Stimulated activated CD8-positive, alpha-beta memory T cell treated with anti-CD3 and anti-CD28 coated beads, Interleukin-7, amount 100 ng/mL, for 1 hour (primary cell): ENCODE data around the gene RAD51B.
"Not testable (repeated sequence)": the region's sequence is repeated elsewhere in the genome, so short reads cannot be mapped to it uniquely, and the experiment has no call there.

ENCODE experiments used
- DNase-seq, 2 donors: peaks; one replicate each; pipeline ENCODE4 v3.0.0-alpha.2; 2020; ENCODE audit warnings: low read depth in 2 of 2

RAD51B gene

DNA sequence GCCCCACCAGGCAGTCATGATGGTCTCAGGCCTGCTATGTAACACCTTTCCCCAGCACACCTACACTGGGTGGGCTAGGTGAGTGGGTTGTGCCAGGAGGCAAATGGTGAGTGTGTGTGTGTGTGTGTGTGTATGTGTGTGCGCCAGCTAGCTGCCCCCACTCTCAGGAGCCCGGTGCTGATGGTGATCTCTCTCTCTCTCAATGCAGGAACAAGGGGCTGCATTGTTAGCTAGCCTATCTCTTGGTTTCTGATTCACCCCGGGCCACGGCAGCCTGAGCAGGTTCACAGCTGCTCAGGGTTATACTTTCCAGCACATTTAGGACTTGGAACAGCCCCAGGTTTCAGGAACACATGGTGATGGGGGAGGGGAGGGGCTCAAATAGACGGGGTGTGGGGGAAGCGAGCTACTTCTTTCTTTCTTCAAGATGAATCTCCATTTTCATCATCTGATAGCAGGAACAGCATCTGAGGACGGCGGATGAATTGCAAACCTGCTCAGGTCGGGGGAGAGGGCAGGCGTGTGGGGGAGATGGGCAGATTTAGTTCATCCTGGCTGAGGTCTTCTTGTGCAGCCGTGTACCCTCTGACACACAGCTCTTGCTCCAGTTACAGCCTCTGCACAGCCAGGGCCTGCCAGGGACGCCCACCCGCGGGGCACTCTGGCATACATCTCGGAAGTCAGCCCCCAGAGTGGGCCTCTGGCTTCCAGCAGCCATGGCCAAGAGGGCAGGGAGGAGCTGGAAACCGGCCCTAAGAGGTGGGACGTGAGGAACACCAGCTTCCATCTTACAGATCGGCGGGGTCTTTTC is 835.6 kb downstream of the RAD51B start:
- no peak for DNase-seq

DNA sequence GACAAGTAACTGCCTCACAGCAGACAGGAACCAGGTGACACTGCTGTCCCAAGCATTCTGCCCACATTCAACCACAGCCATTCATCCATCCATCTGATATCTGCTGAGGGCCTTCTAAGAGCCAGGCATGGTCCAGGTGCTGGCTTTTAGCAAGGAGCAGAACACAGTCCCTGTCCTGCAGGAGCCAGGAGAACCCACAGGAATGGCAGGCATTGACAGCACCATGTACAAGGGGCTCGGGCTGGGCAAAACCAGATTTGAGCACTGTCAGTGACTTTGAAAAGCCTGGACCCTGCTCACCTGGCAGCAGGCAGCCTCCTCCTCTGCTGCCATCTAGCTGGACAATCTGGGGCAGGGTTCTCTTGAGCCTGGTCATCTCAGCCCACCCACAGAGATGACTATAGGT is 836.3 kb downstream of the RAD51B start:
- DNase-seq, result no peak

DNA sequence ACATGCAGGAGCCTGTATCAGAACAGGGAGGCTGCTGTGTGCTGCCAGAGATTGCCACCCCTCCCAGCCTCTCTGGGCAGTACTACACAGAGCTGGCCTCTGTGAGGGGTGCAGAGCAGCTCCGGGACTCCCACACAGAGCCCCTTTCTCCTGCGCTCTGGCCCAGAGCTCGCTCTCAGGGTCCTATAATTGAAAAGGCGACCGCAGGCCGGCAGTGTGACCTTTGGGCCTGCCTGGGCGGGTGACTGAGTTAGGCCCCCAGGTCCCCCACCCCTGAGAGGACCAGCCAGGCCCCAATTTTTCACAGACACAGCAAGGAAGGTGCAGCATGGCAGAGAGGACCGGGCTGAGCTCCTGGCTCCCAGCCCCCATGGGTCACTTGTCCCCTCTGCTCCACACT is 836.9 kb downstream of the RAD51B start:
- no peak for DNase-seq

DNA sequence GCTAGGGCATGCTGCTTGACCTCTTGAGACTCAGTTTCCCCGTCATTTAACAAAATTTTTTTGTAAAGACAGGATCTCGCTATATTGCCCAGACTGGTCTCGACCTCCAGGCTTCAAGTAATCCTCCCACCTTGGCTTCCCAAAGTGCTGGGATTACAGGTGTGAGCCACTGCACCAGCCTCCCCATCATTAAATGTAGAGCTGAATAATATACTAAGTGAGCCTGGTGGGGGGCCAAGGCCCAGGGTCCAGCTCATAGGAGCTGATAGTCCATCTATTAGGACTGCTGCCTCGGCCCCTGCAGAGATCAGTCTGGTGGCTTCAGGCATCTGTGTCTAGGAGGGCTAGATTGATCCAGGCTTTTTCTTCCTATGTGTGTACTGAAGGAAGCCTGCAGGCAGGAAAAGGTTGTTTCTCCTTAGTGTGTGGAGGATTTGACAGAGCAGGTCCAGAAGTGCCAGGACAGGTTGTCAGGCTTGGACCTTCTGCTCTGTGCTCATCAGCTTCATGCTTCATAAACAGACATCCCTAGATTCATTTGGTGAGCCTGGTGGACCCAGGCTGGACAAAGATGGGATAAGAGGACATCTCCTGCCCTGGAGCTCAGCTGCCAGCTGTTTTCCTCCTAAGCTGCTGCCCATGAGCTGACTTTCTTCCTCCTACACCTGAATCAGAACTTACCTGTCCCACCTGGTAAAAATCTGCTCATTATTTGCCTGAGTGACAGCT is 837.9 kb downstream of the RAD51B start:
- DNase-seq, result no peak

DNA sequence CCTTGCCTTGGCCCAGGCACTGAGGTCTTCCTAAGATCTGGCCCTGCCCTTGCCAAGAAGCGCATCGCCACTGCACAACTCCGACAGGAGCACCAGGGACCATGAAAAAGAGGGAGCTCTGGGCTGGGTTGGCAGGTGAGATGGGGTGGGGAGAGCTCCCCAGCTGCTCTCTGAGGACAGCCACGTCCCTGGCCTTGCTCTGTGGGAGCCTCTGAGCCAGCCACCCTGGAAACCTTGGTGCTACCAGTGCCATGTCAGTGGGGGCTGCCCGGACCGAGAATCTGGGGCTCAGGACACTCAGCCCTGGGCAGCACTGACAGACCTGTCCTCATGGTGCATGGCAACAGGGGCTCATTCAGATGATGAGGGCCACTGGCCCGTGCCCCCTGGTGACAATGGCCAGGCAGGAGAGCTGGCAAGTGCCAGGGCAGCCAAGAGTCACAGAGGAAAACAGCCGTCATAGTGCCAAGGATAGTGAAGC is 838.5 kb downstream of the RAD51B start:
- no peak for DNase-seq

DNA sequence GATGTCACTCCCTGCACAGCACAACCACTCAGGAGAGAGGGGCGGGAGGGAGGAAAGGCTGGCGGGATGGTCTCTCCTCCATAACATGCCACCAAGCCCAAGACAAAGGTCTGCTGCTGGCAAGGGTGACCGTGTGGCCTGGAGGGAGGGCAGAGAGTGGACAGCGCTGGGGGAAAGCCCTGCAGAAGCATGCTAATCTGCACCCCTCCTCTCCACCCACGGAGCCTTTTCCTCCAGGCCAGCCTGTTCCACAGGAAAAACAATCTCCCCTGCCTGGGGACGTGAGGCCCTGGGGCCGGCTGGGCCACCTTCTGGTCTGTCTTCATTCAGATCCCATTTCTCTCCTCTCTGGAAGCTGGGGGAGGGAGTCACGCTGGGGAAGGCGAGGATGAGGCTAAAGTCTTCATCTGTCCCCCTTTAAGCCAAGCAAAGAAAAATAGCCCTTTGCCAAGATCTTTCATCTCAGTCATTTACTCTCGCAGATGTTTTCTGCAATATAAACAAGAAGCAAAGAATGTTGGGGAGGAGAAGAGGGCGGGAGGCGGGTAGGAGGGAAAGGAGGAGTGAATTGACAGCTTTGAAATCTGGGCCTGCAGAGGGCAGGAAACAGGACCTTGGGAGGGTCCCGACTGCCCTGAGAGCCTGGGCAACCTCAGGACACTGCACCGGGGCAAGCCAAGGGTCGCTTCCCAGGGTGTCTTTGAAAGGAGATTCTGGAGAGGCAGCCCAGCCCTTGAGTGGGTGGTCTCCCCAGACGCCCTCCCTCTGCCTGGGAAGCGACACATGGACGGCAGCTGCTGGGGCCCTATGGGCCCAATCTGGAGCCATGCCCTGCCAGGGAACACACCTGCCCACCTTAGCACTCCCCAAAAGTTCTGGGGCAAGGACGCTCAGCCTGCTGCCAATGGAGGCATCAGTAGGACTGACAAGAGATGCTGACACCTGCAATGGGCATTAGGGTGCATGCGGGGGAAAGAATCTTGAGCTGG is 839.7 kb downstream of the RAD51B start:
- DNase-seq, result no peak

DNA sequence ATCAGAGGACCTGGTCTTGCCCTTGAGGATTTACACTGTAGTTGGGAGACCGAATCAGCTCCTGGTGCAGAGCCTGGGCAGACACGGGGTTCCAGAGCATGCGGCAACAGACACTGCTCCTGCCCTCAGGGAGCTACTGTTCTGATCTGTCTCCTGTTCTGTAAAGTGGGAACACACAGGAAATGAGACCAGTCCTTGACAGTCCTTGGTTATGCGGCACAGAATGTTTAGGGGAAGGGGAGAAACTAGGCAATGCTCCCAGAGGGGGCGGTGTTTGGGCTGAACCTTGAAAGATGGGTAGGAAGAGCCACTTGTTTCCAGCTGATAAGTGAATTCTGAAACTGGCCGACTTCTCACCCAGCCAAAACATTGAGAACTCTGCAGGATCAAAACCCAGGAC is 840.9 kb downstream of the RAD51B start:
- DNase-seq, result no peak

DNA sequence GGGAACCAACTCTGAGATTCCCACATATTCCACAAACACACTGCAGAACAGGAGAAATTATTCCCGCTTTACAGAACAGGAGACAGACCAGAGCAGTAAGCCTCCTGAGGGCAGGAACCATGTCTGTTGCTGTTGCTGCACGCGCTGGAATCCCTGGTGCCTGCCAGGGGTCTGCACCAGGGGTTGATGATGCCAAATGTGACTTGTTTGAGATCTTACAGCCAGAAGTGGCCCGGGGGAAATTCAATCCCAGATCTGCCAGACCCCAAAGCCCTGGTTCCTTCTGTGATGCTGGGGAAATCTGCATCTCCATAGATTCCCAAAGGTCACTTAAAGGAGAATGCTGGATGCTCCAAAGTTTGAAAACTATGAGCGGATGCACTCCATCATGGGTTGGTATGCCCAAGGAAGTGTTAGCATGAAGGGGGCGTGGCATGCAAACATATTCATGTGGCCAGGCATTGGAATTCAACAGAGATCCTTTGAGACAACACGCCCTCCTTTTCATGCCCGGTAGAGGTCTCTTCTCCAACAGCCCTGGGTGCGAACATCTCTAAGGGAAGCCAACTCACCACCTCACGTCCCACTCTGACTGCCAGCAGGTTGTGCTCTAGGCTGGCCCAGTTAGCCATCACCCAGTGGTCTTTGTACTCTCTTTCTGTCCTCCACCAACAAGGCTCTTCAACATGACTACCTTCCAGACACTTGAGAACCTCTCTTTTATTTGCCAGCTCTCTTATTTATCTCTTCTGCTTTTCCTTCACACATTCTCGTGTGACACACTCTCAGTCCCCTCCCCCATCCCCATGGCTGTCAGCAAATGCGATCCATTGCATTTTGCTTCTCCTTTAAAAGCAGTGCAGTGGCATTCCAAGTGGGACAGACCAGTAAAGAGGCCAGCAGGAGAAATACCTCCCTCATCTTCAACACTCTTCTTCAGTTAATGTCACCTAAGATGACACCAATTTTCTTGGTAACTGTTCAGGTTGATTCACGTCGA is 841.9 kb downstream of the RAD51B start:
- DNase-seq, result no peak

DNA sequence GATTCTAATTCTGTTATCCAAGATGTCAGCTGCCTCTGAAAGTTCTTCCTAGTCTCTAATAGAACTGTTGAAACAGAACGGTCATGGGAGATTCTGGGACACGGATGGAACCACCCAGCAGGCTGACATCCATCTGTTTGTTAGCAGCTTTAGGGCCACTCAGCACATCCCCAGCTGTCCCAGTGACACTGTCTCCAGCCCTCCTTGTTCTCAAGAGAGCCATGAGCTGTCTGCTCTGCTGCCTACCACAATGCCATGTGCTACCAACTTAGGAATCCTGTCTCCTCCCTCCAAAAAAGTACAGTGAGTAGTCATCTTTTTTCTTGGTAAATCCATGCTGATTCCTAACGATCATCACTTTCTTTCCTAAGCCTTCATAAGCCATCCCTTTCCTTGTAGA is 842.8 kb downstream of the RAD51B start:
- no peak for DNase-seq

DNA sequence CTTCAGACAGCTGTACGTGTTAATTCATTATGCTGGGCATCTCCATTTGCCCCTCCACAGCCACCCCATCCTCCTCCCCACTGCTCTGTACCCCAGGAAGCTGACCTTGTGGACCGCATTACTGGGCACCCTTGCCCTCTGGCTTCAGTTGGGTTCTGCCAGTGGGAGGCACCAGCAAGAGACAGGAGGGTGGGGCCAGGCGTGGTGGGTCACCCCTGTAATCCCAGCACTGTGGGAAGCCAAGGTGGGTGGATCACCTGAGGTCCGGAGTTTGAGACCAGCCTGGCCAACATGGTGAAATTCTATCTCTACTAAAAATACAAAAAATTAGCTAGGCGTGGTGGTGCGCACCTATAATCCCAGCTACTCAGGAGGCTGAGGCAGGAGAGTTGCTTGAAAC is 843.2 kb downstream of the RAD51B start:
- DNase-seq, result not testable (repeated sequence)

DNA sequence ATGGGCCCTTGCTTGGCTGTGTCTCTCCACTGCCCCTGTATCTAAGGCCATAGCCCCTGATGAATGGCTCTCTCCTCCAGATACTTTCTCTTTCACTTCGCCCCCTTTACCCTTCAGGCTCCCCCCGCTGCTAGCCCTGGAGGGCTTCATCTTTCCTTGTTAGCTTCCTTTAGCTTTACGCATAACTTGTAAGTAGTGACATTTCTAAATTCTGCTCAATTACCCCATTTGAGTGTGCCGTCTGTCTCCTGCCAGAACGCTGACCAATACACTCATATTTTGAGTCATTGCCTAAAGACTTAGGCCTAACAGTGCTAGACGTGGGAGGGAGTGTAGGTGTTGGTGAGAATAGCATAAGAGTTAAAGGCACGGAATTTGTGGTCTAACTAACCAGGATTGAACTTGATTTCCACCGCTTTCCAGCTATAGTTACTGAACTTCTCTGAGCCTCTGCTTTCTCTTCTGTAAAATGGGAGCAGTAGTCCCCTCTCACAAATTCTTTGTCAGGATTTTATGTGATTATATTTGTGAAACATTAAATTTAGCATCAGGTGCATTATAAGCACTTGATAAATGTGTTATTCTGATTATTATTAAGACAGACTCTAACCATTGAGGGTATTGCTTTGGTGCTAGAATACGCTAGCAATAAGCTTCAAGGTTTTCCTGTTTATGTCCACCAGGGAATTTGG is 844.0 kb downstream of the RAD51B start:
- no peak for DNase-seq

DNA sequence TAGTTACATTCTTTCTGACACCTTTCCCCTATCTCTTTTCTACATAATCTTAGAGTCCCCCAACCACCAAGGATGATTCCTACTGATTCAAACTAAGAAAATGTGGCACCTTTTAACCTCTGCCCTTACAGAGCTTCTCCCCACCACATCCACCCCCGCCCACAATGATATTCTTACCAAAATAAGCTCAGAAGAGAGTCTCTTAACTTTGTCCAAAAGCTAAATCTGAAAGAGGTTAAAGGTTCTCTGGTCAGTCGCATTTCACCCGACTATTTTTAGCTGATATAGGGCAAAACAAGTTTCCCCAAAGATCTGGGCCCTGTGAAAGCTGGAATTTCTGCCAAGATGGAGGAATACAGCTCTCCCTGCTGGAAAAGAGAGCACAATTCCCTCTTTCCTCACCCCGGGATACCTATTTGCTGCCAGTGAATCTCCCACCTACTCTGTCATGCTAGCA is 844.7 kb downstream of the RAD51B start:
- DNase-seq, result no peak

DNA sequence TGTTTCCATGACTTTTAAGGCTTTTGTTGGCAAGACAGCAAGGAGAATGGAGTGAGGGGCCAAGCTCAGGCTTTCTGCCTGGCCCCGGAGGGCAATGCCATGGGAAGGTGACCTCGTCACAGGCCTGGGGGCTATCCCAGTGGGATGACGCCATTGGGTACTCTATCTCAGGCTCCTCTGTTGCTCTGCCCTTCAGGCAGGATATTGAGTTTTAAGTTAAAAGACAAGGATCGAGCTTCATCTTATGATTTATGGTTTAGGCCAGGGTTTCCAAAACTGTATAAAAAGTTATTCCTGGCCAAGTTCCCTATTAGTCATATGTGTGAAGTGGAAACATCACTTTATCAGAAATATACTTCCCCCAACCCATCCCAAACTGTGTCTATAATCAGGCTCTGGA is 845.6 kb downstream of the RAD51B start:
- no peak for DNase-seq

DNA sequence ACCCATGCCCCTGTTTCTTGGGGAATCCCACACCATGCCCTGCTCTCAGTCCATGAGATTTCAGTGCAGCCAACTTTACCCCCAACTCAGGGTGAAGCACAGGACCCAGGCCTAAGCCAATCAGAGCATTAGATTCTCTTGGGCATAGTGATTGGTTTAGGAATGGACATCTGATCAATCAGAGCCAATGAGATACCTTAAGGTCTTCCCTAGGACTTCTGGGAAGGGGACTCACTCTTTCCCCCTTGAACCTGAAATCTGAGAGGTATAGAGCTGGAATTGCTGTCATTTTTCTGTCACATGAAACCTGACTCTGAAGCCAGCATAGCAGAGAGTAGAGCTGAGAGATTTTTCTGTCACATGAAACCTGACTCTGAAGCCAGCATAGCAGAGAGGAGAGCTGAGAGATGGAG is 846.2 kb downstream of the RAD51B start:
- DNase-seq, result no peak

DNA sequence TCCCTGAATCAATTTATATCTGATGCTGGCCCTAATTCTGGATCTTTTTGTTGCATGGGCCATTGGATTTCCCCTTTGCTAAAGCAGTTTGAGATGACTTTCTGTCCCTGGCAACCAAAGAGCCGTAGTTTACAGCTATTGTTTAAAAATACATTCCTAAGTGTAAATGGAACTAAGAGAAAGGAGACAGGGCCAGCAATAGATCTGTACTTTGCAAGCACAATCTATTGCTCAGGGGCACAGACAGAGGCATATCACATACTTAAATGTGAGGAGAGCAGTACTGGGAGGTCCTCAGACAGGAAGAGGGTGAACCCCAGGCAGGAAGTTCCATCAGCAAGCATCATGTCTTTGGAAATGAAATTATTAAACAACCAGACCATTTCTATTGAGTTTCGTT is 846.7 kb downstream of the RAD51B start:
- no peak for DNase-seq

DNA sequence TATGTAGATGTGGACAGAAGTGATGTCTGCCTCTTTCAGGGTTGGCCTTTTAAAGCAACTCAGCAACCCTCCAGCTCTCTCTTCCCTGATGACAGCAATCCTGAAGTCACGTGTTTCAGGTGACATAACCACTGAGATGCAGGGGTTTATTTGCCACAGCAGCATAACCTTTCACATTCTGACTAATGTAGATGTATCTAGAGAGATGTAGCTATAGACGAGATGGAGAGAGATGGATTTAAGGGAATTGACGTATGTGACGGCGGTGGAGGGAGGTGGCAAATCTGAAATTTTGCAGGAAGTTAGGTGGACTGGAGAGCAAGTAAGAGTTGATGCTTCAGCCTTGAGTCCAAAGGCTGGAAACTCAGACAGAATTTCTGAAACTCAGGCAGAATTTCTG is 847.3 kb downstream of the RAD51B start:
- DNase-seq, result no peak

DNA sequence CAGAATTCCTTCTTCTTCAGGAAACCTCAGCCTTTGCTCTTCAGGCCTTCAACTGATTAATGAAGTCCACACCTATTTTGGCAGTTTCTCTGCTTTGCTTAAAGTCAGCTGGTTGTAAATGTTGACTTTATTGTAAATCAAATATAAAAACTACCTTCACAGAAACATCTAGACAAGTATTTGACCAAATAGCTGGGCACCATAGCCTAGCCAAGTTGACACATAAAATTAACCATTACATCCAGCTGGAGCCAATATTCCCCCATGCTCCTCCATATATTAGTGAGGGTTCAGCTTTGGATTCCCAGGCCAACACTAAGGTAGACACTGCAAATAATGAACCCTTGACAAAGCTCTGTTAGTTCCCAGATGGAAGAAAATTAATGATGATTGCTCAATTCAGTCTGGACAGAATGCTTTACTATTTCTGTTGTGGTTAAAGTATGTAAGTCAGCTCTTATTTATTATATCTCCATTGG is 847.8 kb downstream of the RAD51B start:
- DNase-seq, result no peak

DNA sequence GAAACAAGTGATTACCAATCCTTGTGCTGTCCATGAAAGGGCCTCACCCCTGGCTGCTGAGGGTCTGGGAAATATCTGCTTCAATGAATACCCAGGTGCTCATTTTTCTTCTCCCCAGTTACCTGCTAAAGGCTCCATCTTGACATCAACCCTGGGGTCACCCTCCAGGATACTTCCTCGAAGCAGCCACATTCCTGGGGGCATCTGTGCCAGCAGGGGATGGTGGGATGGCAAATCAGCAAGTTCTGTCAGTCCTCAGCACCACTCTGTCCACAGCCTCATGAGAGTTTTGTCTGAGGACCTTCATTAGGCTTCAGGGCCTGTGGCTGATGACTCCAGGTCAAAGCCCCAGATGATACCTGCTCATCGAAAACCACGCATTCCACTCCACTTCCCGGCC is 848.4 kb downstream of the RAD51B start:
- DNase-seq, result no peak

DNA sequence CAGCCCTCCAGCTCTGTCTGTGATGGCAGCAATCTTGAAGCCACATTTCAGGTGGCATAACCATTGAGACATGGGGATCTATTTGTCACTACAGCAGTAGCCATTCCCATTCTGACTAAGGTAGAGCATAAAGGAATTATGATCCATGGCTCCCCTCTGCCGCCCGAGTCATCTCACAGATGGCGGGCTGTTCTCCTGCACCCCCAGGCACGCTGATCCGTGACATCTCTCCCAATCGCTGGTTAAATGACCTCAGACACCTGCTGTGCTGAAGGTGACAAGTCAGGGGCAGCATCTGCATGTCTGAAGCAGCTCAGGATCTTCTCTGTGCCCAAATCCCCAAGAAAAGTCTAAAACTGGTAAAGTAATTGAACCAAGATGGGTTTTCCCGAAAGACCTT is 849.0 kb downstream of the RAD51B start:
- DNase-seq, result no peak

DNA sequence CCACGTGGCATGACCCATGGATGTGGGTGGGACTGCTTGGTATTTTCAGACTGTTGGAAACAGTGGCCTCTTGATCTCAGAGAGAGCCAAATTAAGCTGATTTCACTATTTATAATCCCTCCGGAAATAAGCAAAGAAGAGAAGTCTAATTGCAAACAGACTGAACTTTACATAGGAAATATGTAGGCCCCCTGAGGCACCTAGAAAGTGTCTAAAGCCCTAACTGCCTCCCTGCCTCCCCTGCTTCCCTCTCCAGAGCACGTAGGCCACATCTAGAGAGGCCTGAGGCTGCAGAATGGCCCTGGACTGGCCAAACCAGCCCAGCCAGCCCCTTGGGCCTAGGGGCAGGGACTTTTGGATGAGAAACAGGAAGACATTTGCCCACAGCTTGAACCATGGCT is 849.5 kb downstream of the RAD51B start:
- no peak for DNase-seq
